Suppressor macrophage treated with lipopolysaccharide for 4 hours (primary cell): ENCODE measurements around the gene TECPR2.

Source experiments
- DNase-seq: peaks from one replicate; pipeline ENCODE4 v3.0.0-alpha.2; 2020

TECPR2 gene

DNA sequence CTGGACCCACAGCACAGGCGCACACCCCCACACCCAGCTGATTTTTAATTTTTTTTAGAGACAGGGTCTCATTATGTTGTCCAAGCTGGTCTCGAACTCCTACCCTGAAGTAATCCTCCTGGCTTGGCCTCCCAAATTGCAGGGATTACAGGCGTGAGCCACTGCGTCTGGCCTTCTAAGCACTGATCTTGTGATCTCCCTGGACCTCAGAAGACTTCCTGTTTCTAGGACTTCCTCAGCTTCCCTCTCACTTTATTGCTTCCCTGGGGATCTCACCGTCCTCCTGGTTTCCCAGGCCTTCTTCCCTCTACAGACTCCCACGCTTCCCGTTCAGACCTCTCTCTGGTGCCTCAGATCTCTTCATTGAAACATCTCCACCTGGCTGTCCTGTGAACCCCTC lies 29.4 kb upstream of the TECPR2 start:
- DNase-seq, result no peak

DNA sequence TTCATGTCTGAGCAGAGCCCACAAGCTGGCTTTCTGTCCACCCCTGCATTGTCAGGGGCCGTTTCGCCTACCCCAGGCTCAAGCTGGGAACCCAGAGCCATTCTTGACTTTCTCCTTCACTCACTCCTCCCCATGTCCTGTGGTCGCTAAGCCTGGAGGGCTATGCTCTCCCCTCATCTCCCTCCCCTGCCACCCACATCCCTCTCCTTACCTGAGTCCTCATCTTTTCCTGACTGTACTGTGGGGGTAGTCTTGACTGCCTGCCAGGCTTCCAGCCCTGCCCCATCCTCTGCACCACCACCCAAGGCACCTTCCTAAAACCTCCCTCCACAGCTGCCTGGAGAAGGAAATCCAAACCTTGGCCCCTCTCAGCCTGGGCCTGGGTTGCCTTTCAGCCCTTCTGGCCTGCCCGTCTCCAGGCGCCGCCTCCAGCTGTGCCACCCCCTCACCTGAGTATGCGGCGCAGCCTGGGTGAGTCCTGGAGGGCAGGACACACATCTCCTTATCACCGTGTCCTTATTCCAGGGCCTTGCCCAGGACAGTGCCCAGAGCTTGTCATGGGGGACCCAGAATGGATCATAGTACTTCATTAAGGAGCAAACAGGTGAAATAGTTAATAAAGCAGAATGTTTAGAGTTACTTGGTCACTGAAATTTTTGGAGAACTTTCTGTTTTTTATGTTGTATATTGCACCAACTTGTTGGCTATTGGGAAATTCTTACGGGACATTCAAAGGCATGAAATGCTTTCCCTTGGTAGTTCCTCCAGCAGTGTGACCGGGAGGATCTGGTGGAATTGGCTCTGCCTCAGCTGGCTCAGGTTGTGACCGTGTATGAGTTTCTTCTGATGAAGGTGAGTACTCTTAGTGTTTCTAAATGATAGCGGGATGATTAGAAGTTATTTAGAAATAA lies 28.7 kb upstream of the TECPR2 start:
- no peak for DNase-seq

DNA sequence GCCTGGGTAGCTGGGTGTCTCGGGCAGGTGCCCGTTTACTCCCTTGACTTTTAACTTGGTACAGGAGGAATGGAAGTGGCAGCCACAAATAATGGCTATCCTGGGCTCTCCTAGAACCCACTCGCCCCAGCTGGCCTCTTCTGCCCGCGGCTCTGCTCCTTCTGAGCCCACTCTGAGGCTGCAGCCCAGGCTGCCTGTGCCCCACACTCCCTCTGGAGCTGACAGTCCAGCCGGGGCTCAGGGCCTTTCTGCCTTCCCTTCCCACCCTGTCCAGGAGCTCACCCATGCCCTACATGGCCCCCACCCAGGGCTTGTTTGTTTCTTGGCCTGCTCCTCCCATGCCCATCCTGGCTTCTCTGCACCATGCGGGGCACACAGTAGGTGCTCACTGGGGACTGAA lies 27.6 kb upstream of the TECPR2 start:
- DNase-seq, result no peak

DNA sequence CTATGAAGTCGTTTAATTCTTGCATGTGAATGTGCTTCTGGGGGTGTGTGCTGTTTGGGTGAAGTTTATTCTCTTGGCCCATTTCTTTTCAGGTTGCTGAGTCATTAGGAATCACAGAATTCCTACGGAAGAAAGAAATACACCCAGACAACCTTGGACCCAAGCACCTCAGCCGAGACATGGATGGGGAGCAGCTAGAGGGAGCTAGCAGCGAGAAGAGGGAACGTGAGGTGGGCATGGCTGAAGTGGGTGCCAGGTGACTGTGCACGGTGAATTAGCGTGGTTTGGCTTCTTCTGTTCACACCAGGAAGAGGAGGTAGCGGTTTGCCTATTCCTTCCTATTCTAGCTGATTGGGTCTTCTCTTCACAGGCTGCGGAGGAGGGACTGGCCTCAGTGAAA lies 24.0 kb upstream of the TECPR2 start:
- DNase-seq, result no peak

DNA sequence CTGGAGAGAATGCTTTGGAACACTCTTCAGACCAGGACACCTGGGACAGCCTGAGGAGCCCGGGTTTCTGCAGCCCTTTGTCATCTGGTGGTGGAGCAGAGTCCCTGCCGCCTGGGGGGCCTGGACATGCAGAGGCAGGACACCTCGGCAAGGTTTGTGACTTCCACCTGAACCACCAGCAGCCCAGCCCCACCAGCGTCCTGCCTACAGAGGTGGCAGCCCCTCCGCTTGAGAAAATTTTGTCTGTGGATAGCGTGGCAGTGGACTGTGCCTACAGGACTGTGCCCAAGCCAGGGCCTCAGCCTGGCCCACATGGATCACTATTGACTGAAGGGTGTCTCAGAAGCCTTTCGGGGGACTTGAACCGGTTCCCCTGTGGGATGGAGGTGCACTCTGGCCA lies 21.2 kb upstream of the TECPR2 start:
- no peak for DNase-seq

DNA sequence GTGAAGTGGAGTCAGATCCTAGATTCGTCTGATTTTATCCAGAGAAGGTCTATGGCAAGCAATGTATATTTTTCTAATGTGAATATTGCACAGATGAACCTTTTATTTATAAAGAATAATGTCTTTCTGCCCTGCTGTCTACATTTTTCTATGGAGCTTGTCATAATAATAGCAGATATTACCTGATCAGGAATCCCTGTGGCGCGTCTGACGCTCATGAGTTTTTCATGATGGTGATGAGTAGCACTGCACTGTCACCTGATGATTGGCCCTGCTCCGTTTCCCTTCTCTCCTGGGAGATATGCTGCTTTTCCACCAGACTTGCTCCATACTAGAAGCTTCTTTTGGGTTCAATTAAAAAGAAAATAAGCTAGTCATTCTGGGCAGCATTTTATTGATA lies 20.5 kb upstream of the TECPR2 start:
- DNase-seq, result no peak

DNA sequence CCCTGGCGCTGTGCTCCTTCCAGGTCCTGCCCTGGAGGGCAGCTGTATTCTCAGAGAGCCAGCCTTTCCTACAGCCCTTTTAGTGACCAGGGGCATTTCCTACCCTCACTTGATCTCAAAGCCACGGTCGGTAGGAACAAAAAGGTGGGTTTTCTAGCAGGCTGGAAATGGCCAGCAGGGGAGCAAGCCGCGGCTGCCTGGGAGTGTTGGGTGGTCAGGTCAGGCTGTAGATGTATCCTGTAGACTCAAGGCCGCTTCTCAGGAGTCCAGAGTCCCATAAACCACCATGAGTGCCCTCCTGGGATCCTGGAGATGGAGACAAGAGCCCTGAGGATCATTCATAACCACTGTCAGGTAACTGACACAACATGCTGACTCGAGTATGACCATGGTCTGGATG lies 18.7 kb upstream of the TECPR2 start:
- no peak for DNase-seq

DNA sequence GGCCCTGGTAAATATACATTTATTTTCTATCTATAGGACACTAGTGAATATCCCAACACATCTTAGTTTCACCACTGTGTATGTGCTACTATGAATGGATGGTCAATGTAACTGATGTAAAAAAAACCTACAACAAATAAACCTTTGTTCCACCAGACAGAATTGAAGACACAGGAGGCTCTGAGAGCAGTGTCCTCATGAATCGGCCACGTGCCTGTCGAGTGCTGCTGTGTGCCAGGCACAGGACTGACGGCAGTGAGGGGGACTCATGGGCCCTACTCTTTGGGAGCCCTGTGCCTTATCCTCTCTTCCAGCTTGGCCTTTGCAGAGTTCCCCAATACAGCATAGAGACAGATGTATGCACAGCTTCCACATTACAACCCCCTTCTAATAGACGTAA lies 18.3 kb upstream of the TECPR2 start:
- DNase-seq, result no peak

DNA sequence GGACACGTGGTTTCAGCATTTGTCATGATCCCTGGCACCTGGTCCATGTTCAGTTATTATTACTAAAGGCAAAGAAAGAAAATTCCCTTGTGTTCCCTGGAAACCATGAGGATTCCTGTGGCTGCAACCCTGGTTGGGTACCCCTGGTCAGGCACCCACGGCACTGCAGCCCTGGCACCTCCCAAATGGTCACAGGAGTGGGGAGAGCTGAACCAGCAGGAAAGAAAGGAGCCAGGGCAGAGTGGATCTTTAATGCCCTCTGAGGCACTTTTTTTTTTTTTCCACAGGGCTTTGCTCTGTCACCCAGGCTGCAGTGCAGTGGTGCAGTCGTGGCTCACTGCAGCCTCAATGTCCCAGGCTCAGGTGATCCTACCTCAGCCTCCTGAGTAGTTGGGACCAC lies 17.5 kb upstream of the TECPR2 start:
- no peak for DNase-seq

DNA sequence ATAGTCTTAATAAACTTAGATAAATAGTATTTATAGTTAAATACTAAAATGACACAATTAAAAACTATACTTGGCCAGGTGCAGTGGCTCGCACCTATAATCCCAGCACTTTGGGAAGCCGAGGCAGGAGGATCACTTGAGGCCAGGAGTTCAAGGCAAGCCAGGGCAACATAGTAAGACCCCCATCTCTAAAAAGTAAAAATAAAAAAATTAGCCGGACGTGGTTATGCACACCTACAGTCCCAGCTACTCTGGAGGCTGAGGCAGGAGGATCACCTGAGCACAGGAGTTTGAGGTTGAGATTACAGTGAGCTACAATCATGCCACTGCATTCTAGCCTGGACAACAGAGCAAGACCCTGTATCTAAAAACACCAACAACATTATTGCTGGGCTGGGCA lies 16.1 kb upstream of the TECPR2 start:
- DNase-seq, result no peak

DNA sequence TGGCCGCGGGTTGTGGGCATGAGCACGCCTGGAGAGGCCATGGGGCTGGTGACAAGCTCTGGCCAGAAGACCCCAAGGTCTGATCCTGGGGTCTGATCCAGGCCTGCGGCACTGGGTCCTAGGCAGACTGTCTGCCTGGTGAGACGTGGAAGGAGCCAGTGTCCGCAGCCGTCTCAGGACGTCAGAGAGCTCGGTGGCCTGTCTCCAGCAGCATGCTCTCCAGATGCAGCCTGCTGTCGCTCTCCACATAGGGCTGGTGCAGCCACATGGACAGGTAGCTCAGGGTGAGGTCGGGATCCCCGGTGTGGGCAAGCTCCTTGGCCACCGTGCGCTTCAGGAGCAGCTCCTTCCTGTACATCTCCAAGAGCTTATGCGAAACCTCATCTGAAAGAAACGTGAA lies 14.4 kb upstream of the TECPR2 start:
- DNase-seq, result no peak

DNA sequence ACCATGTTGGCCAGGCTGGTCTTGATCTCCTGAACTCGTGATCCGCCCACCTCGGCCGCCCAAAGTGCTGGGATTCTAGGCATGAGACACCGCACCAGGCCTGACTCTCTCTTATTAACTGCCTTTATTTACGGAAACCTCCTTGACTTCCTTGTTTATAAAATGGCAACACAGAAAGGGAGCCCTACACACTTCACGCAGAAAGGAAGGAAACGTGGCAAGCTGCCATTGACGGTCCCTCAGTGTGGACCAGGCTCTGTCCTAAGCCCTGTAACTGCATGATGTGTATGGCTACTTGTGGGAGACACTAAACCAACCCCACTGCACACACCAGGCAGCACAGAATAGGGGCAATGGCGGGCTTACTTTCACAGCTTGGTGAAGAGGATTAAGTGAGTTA lies 11.7 kb upstream of the TECPR2 start:
- no peak for DNase-seq

DNA sequence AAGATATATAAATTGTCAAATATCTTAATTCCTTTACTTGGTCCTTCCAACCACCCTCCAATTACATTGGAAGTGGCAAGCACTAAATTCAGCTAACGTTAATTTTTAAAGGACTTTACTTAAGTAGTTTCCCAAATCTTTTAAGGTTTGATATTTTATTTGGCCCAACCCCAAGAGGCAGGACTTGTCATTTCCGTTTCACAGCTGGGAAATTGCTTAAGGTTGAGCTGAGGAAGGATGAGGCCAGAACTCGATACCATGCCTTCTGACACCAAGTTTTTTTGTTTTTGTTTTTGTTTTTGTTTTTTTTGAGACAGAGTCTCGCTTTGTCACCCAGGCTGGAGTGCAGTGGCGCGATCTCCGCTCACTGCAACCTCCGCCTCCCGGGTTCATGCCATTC lies 11.1 kb upstream of the TECPR2 start:
- peak; percentile 38 for DNase-seq

DNA sequence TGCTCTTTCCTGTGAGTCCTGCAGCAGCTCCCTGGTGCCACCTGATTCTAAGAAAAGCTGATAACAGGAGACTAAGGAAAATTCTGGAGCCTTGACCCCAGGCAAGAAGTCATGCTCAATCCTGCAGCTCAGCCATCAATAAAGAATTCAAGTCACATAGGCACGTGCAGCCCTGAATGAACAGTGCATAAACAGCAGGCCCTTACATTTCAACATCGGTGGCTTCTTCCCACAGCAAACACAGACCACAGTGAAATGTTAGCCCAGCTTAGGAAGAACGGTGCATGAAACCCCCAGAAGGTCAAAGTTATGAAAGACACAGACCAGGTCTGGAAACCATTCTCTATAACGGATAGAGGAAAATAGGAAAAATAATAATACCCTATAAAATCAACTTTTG lies 10.5 kb upstream of the TECPR2 start:
- DNase-seq, result no peak

DNA sequence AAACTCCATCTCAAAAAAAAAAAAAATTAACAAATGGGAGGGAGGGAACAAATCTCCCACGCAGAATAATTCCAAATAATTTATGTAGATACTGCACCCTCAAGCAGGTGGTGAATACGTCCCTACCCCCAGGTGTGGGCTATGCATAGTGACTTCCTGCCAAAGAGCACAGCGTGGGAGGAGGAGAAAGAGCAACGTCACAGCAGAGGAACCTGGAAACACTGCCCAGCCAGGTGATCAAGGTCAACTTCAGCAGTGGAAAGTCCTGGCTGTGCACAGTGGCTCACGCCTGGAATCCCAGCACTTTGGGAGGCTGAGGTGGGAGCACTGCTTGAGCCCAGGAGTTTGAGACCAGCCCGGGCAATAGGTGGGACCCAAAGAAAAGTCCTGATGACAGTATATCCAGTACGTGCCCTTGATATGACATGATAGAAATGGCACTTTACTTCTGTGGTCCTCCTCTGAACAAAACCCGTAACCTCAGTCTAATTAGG lies 9.6 kb upstream of the TECPR2 start:
- DNase-seq, result no peak

DNA sequence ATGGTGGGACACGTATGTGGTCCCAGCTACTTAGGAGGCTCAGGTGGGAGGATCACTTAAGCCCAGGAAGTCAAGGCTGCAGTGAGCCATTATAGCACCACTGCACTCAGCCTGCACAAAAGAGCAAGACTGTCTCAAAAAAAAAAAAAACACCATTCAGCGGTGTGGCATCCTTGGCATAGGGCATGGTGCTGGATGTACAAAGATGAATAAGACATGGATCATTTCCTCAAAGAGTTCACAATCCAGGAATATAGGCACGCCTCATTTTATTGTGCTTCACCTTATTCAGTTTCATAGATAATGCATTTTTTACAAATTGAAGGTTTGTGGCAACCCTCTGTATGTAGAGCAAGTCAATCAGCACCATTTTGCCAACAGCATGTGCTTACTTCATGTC lies 6.5 kb upstream of the TECPR2 start:
- DNase-seq, result no peak

DNA sequence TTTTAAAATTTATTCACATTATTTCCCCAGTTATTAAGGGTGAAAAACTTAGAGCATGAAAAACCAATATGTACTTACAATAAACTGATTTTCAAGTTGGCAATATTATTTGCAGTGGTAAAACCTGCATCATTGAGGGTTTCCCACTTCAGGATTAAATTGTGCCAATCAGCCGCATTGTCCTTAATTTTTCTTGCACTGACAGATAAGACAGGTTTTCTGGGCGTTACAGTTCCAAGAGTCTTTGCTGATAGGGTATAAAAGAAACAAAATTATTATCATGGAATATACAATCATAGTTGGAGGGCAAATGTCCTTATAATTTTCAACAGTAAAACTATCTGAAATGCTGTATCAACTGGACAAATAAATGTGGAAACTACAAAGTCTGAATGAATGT lies 3.4 kb upstream of the TECPR2 start:
- DNase-seq, result no peak

DNA sequence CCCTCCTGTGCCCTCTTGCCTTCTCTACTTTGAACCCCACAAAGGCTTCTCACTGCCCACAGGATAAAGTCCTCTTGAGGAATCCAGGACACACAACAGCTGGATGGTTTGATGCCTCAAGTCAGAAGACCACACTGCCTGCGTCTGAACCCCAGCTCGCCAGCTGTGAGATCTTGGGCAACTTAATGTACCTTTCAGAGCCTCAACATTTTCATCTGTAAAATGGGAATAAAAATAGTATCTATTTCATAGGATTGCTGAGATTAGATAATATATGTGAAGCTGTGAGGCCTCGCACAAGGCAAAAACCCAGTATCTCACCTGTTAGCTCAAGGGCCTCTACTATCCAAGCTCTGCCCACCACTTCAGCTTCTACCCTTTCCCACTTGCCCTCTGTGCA lies 2.4 kb upstream of the TECPR2 start:
- no peak for DNase-seq

DNA sequence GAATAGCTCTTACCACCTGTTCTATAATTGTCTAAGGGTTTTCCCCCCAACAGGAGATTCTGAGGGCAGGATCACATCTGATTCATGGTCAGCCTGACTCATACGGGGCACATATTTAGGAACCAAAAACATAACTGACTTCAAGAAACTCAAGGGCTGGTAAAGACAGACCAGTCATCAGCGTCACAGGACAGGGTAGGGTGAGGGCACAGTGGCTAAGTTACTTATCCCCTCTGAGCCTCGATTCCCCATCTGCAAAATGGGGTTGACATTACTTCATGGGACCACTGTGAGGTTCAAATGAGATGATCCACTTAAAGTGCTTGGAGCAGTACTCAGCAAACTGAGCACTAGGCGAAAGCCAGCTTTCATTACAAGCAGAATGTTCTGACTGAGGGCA lies 657 bp upstream of the TECPR2 start:
- DNase-seq, result peak; percentile 89

DNA sequence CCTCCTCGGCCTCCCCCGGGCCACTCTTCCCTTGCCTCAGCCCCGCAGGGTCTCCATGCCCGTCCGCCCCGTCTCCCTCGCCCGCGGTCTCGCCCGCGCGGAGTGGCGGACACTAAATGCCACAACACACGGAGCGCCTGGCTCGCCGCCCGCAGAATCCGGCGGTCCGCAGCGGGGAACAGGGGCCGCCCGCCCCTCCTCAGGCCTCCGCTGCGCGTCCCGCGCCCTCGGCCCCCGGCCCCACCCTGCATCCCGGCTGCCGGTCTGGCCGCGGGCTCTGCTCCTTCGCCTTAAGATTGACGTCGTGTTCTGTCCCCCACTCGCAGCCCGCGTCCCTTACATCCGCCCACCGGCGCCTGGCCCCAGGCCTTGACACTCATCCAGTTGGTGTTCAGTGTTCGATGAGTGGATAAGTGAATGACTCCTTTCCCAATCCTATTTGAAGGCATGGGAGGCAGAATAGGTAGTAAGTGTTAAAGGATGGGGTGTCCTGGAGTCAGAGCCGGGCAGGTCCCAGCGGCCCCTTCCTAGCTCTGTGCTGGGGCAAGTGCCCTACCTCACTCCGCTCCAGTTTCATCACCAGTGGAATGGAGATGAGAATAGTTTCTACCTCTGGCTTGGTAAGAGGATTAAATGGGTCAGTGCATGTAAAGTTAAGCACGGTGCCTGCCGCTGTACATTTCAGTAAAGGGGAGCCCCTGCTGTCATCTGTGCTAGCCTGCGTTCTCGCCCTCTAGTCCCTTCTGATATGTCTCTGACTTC lies 622 bp downstream of the TECPR2 start:
- DNase-seq, result peak; percentile 20

DNA sequence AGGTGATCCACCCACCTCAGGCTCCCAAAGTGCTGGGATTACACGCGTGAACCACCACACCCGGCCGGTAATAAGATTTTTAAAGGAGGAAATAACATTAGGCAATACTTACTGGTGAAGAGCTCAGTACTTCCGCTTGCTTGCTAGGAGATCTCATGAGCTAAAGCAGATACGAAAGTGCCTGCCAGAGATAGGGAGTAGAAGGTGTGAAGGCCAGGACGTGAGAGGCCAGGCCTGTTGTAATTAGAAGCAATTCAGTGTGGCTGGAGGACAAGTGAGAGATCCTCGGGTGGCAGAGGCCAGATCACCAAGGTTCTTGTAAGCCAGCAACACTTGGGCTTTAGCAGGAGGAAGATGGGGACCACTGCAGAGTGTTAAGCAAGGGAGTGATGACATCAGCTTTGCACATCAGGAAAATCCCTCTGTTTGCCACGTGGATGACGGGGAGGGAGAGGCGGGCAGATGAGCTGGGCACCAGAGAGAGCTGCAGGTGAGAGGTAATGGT lies 7.6 kb downstream of the TECPR2 start:
- DNase-seq, result peak; percentile 81

DNA sequence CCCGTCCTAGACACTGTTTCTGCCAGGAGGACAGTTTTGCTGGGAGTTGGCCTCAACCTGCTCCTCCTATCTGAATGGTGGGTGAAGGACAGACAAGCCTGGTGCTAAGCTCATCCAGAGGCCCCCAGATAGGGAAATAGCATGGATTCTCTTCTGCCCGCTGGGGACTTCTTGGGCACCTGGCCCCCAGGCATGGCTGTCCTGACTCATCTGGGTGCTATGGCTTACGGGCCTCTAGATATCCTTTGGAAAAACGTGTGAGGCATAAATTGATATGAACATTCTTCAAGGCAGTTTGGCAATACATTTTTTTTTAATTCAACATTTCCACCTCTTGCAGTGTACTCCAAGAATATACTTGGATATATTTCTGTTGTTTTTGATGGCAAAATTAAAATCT lies 8.6 kb downstream of the TECPR2 start:
- DNase-seq, result no peak

DNA sequence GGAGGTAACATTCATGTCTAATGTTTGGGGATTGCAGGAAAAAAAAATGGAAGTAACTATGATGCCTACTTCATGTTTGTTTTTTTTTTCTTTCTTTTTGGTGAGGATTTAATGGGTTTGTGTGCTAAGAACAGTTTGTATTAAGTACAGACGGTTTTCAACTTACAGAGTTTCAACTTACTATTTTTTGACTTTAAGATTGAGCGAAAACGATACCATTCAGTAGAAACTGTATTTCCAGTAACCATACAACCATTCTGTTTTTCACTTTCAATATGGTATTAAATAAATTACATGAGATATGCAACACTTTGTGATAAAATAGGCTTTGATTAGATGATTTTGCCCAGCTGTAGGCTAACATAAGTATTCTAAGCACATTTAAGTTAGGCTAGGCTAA lies 10.4 kb downstream of the TECPR2 start:
- no peak for DNase-seq

DNA sequence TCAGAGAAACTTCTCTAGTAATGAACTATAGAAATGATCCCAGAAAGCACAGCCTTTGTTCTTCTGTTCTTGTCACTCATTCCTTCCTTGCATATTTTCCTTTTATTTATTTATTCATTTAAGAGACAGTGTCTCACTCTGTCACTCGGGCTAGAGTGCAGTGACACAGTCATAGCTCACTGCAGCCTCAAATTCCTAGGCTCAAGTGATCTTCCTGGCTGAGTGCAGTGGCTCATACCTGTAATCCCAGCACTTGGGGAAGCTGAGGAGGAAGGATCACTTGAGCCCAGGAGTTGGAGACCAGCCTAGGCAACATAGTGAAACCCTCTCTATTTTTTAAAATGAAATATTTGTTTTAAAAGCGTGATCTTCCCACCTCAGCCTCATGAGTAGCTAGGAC lies 11.5 kb downstream of the TECPR2 start:
- no peak for DNase-seq
